NCI-H2227 treated with DMSO at 0.1 percent for 48 hours (cell line): Measurements from ENCODE around the gene RASD1.
"Not testable (repeated sequence)": the region's sequence is repeated elsewhere in the genome, so short reads cannot be mapped to it uniquely, and the experiment has no call there.

Experiments
- DNase-seq: peaks from one replicate; lab custom pipeline; 2025; lab: John Stamatoyannopoulos, UW

Gene RASD1

GRCh38 chr17:17469358-17469757 is 26.8 kb downstream of the RASD1 start:
- DNase-seq, result no peak

- no peak for DNase-seq
These were observed 27.8 kb downstream of the RASD1 start for GRCh38 chr17:17468217-17469010.

GRCh38 chr17:17467720-17468119 is 28.5 kb downstream of the RASD1 start:
- DNase-seq, result no peak

GRCh38 chr17:17467016-17467415 is 29.2 kb downstream of the RASD1 start:
- no peak for DNase-seq

GRCh38 chr17:17466511-17466910 is 29.7 kb downstream of the RASD1 start:
- DNase-seq, result no peak

GRCh38 chr17:17465878-17466277 is 30.3 kb downstream of the RASD1 start:
- not testable (repeated sequence) for DNase-seq

- DNase-seq, result no peak
These were observed 32.4 kb downstream of the RASD1 start for GRCh38 chr17:17463821-17464220.

- no peak for DNase-seq
These were observed 34.0 kb downstream of the RASD1 start for GRCh38 chr17:17462048-17462824.

- no peak for DNase-seq
These were observed 36.2 kb downstream of the RASD1 start for GRCh38 chr17:17460038-17460437.

GRCh38 chr17:17457680-17458079 is 38.5 kb downstream of the RASD1 start:
- no peak for DNase-seq

GRCh38 chr17:17456251-17456650 is 39.9 kb downstream of the RASD1 start:
- DNase-seq, result no peak

GRCh38 chr17:17455173-17455572 is 41.0 kb downstream of the RASD1 start:
- no peak for DNase-seq

GRCh38 chr17:17454700-17455099 is 41.5 kb downstream of the RASD1 start:
- DNase-seq, result not testable (repeated sequence)

GRCh38 chr17:17454276-17454675 is 41.9 kb downstream of the RASD1 start:
- DNase-seq, result no peak

- DNase-seq, result no peak
These were observed 43.1 kb downstream of the RASD1 start for GRCh38 chr17:17453088-17453487.

GRCh38 chr17:17448723-17449122 is 47.5 kb downstream of the RASD1 start:
- DNase-seq, result no peak

GRCh38 chr17:17448076-17448475 is 48.1 kb downstream of the RASD1 start:
- no peak for DNase-seq

- DNase-seq, result no peak
These were observed 48.9 kb downstream of the RASD1 start for GRCh38 chr17:17447264-17447663.

- DNase-seq, result no peak
These were observed 49.5 kb downstream of the RASD1 start for GRCh38 chr17:17446666-17447155.

- DNase-seq, result no peak
These were observed 50.1 kb downstream of the RASD1 start for GRCh38 chr17:17445925-17446665.

- no peak for DNase-seq
These were observed 50.8 kb downstream of the RASD1 start for GRCh38 chr17:17445296-17445924.
